ENCODE data around the gene GPR17.

GPR17 gene

DNA sequence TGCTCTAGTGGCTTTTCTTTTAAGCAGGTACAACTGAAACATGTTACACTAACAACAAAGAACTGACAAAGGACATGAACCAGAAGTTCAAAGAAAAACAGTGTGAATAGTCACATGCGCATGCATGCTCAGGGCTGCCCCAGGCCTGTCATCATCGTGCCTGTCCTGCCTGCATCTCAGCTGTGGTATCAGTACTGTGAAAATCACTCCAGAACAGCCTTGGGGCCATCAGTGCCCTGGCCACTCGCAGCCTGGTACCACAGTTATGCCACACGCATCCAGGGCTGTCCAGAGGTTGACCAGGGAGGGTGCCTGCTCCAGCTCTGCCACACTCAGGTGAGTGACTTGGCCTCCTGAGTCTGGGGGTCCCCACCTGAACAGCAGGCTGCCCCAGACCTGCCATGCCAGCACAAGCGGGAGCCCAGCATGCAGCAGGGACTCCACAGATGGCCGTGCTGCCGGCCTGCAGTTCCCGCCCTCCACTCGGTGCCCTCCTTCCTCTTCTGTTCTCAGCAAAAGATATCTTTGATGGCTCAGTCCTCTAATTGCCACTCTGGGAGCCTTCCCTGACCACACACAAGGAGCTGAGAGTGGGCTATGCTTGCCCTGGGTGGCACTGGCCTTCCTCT lies 17.1 kb downstream of the GPR17 start:
- TF ChIP-seq, protein P1, sequence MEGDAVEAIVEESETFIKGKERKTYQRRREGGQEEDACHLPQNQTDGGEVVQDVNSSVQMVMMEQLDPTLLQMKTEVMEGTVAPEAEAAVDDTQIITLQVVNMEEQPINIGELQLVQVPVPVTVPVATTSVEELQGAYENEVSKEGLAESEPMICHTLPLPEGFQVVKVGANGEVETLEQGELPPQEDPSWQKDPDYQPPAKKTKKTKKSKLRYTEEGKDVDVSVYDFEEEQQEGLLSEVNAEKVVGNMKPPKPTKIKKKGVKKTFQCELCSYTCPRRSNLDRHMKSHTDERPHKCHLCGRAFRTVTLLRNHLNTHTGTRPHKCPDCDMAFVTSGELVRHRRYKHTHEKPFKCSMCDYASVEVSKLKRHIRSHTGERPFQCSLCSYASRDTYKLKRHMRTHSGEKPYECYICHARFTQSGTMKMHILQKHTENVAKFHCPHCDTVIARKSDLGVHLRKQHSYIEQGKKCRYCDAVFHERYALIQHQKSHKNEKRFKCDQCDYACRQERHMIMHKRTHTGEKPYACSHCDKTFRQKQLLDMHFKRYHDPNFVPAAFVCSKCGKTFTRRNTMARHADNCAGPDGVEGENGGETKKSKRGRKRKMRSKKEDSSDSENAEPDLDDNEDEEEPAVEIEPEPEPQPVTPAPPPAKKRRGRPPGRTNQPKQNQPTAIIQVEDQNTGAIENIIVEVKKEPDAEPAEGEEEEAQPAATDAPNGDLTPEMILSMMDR (conservative IDR thresholded peaks at IDR 0.05; ENCODE audit: low read depth, low read length), result no peak
- no peak for DNase-seq (ENCODE audit: low read depth)
- H3K4me3 ChIP-seq (ENCODE audit: low read depth, low read length), result no peak overlapping the region

DNA sequence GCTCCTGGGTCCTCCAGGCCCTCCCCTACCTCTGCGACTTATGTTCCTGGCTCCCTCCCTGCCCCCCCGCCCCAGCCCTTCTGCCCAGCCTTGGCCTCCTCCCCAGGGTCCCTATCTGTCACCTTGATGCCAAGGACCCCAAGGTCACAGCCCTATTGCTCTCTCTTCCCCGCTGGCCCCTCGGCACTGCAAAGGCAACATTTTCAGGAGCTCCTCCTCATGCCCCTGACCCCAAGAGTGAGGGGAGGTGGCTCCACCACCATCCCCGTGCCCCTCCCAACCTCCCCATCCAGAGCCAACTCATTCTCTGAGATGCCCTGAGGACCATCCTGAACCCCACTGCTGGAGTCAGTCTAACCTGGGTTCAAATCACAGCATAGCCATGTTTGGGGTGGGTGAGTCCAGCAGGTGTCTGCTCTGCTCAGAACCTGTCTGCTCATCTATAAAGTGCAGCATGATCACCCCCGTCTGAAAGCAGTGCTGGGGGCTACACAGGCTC lies 17.7 kb downstream of the GPR17 start:
- TF ChIP-seq, protein P1 (conservative IDR thresholded peaks at IDR 0.05; ENCODE audit: low read depth, low read length), result no peak
- no peak for DNase-seq (ENCODE audit: low read depth)
- no peak overlapping the region for H3K4me3 ChIP-seq (ENCODE audit: low read depth, low read length)

DNA sequence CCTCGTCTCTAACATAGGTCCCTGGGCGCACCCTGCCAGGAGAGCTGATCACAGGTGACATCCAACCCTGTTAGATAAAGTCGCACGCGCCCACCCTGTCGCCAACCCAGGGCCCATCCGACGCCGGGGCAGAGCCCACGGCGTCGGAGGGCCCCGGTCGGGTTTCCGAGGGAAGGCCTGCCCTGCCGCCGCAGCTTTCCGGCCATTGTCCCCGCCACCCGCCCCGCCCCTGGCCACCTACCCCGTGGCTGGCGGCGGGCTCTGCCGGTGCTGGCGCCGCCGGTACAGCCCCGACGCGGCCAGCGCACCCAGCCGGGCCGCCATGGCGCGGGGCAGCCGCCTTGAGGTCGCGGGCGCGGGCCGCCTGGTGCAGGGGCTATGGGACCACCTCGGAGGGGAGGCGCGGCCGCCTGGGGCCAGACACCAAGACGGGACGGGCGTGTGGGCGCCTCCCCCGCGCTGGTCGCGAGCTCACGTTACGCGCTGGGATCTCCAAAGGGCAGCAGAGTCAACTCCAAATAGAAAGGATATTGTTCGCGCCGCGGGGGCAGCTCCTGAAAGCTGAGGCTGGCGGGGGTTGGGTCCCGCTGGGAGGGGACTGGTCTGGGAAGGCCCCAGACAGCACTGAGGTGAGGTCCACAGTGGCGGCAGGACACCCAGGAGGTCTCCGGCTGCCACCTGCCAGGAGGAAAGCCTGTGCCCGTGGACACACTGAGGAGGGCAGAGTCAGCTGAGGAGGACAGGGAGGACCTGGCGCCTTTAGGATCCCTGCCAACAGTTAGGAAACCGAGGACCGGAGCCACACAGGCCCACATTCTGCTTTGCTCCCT lies 18.3 kb downstream of the GPR17 start:
- DNase-seq (ENCODE audit: low read depth), result no peak
- TF ChIP-seq, protein P1 (conservative IDR thresholded peaks at IDR 0.05; ENCODE audit: low read depth, low read length), result no peak
- peak overlapping the region; percentile 28 for H3K4me3 ChIP-seq (ENCODE audit: low read depth, low read length)

DNA sequence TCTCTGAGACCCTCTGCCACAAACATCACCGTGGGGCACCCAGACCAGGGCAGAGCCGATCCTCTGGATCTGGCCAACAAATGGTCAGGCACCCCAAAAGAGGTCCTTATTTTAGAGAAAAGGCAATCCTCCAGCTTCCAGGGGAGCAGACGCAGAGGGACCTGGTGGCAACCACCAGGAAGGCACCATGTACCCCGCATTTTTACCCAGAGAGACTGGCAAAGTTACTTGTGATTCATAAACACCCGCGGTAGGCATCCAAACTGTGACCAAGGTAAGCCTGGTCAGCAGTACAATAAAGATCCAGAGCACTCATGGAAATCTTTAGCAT lies 18.9 kb downstream of the GPR17 start:
- TF ChIP-seq, protein P1 (conservative IDR thresholded peaks at IDR 0.05; ENCODE audit: low read depth, low read length), result no peak
- H3K4me3 ChIP-seq (ENCODE audit: low read depth, low read length), result no peak overlapping the region
- DNase-seq (ENCODE audit: low read depth), result no peak

DNA sequence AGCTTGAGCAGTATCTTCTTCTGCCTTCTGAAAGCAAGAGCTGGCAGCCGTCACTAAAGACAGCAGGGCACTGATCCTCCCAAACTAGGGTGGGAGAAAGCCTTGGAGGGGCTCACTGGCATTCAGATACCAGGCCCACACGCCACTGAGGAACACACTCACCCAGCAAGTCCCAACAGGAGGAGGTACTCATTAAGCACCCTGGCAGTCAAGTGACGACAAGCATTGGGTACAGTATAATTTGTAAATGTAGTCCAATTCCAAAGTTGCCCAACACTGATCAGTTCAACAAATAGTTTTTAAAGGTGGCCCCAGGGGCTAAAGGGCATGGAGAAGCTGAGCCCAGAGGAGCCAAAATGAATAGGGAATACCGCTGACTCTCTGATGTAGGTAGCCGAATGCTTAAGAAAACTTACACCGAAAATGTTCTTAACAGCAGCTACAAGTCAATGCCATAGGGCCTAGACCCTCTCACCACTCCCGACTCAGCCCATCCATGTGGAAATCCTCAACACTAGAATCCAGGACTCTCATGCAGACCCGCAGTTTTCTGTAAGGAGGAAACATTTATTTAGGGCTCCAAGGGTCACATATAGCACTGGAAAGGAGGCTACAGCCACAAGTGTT lies 19.4 kb downstream of the GPR17 start:
- DNase-seq (ENCODE audit: low read depth), result no peak
- TF ChIP-seq, protein P1 (conservative IDR thresholded peaks at IDR 0.05; ENCODE audit: low read depth, low read length), result no peak
- H3K4me3 ChIP-seq (ENCODE audit: low read depth, low read length), result no peak overlapping the region

DNA sequence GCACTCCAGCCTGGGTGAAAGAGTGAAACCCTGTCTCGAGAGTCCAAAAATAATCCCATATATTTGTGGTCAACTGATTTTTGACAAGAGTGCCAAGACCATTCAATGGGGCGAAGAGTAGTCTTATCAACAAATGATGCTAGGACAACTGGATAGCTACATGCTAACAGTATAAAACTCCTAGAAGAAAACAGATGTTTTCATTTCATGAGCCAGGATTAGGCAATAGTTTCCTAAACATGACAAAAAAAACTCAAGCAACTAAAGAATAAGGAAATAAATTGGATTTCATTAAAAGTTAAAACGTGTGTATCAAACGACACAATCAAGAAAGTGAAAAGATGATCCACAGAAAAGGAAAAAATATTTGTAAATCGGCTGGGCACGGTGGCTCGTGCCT lies 23.1 kb downstream of the GPR17 start:
- TF ChIP-seq, protein P1 (conservative IDR thresholded peaks at IDR 0.05; ENCODE audit: low read depth, low read length), result no peak
- DNase-seq (ENCODE audit: low read depth), result no peak

More for the DNA sequence above, 23.1 kb downstream of the GPR17 start:
- H3K4me3 ChIP-seq (ENCODE audit: low read depth, low read length), result no peak overlapping the region
